Vagina (tissue), 2 donors: Measurements from ENCODE around the gene RASD1. TPM values are rescaled to one million over a fixed set of nuclear protein-coding genes. Genes with fewer than 3 reads are reported as not detected.

ENCODE experiments used
- DNase-seq, 2 donors: peaks; one replicate each; pipeline ENCODE4 v3.0.0-alpha.2; 2017; ENCODE audit errors: extremely low spot score in 2 of 2
- H3K27ac ChIP-seq: fragments of 200-600 bp; sonication (generic); one replicate; pipeline ENCODE4 v1.5.1; 2019
- H3K27me3 ChIP-seq: fragments of 200-600 bp; sonication (generic); one replicate; pipeline ENCODE4 v1.5.1; 2019
- H3K36me3 ChIP-seq, 2 donors: fragments of 200-600 bp; sonication (generic); one replicate each; pipeline ENCODE4 v1.5.1; 2017 to 2019
- H3K4me1 ChIP-seq: fragments of 200-600 bp; sonication (generic); one replicate; pipeline ENCODE4 v1.5.1; 2019
- H3K4me3 ChIP-seq, 2 donors: fragments of 200-600 bp; sonication (generic); 1 replicate in 1 of 2; 2 replicates in 1 of 2; pipeline ENCODE4 v1.5.1; 2016 to 2019
- H3K9me3 ChIP-seq: fragments of 200-600 bp; sonication (generic); one replicate; pipeline ENCODE4 v1.5.1; 2019
- CTCF ChIP-seq, 3 experiments: fragments of 450-650 bp in 2 of 3; fragments of 200-600 bp in 1 of 3; sonication (generic) in 1 of 3; IDR thresholded peaks; one replicate each; pipeline ENCODE4 v1.5.1; 2017 to 2019; ENCODE audit warnings: antibody characterized with exemption in 3 of 3, mild to moderate bottlenecking in 2 of 3, moderate library complexity in 2 of 3
- POLR2A ChIP-seq, 2 donors: fragments of 450-650 bp; IDR thresholded peaks; one replicate each; pipeline ENCODE4 v1.6.1; 2017; ENCODE audit warnings: antibody characterized with exemption in 2 of 2, mild to moderate bottlenecking in 2 of 2, moderate library complexity in 2 of 2
- POLR2AphosphoS5 ChIP-seq, 2 donors: sonication (generic); formaldehyde crosslinking; IDR thresholded peaks; one replicate each; pipeline ENCODE4 v1.9.0; 2017; ENCODE audit warnings: antibody characterized with exemption in 2 of 2, mild to moderate bottlenecking in 2 of 2, low read depth in 1 of 2; ENCODE audit not compliant: insufficient read depth in 1 of 2
- intact Hi-C: fragments of 100-400 bp; cut with DNase I; formaldehyde crosslinking; loops from one replicate; pipeline ENCODE4 v1.15.1; 2023
- total RNA-seq: library from RNA; depleted of rRNA; stranded (reverse); fragments of >200 nt; gene quantifications from one replicate; pipeline ENCODE4 v1.2.3, GENCODE V29; 2016

RASD1 gene
- total RNA-seq, 1 donor from 2014 or later, result 227 TPM

GRCh38 chr17:17511881-17512858, 16.0 kb upstream of the RASD1 start:
- no peaks in the 10 kb centered on the region for H3K9me3 ChIP-seq
- H3K4me1 ChIP-seq, result peaks cover 16% of the 10 kb centered on the region
- no peak for TF ChIP-seq POLR2A (IDR thresholded peaks at IDR 0.05)
- no peak for DNase-seq
- H3K27me3 ChIP-seq, result no peaks in the 10 kb centered on the region
- H3K36me3 ChIP-seq, result no peaks in the 10 kb centered on the region
- no peak overlapping the region for H3K27ac ChIP-seq
- intact Hi-C loops, result no loop called here
- no peak overlapping the region for H3K4me3 ChIP-seq

GRCh38 chr17:17511293-17511741, 15.1 kb upstream of the RASD1 start:
- no peaks in the 10 kb centered on the region for H3K27me3 ChIP-seq

GRCh38 chr17:17510456-17511292, 14.5 kb upstream of the RASD1 start:
- H3K27ac ChIP-seq, result no peak overlapping the region
- no peaks in the 10 kb centered on the region for H3K36me3 ChIP-seq
- no peaks in the 10 kb centered on the region for H3K9me3 ChIP-seq
- H3K4me1 ChIP-seq, result peaks cover 16% of the 10 kb centered on the region
- no peak for TF ChIP-seq CTCF (IDR thresholded peaks at IDR 0.05)
- no peak for TF ChIP-seq POLR2AphosphoS5 (IDR thresholded peaks at IDR 0.05; ENCODE audit: insufficient read depth in 1 of 2, low read depth in 1 of 2)
- TF ChIP-seq POLR2A (IDR thresholded peaks at IDR 0.05), result no peak
- DNase-seq, result no peak
- intact Hi-C loops, result no loop called here
- no peaks in the 10 kb centered on the region for H3K27me3 ChIP-seq
- no peak overlapping the region for H3K4me3 ChIP-seq

More at GRCh38 chr17:17511293-17511741, 15.1 kb upstream of the RASD1 start:
- Histone ChIP-seq H3K27ac (no peak overlapping the region), H3K4me3 (no peak overlapping the region), H3K4me1 (peaks cover 16% of the 10 kb centered on the region), H3K9me3 (no peaks in the 10 kb centered on the region), H3K36me3 (no peaks in the 10 kb centered on the region)
- DNase-seq, result no peak
- intact Hi-C loops, result no loop called here
- no peak for TF ChIP-seq CTCF (IDR thresholded peaks at IDR 0.05)
- no peak for TF ChIP-seq POLR2AphosphoS5 (IDR thresholded peaks at IDR 0.05; ENCODE audit: insufficient read depth in 1 of 2, low read depth in 1 of 2)
- no peak for TF ChIP-seq POLR2A (IDR thresholded peaks at IDR 0.05)

GRCh38 chr17:17509601-17510425, 13.6 kb upstream of the RASD1 start:
- no peak overlapping the region for H3K27ac ChIP-seq
- H3K4me1 ChIP-seq, result peaks cover 16% of the 10 kb centered on the region
- TF ChIP-seq CTCF (IDR thresholded peaks at IDR 0.05), result no peak
- TF ChIP-seq POLR2A (IDR thresholded peaks at IDR 0.05), result no peak
- no peaks in the 10 kb centered on the region for H3K27me3 ChIP-seq
- intact Hi-C loops, result loop anchor here (10.0 kb wide), 1 partner anchor 135 kb away; no protein-coding TSS in a partner anchor
- H3K9me3 ChIP-seq, result no peaks in the 10 kb centered on the region
- no peak overlapping the region for H3K4me3 ChIP-seq
- H3K36me3 ChIP-seq, result no peaks in the 10 kb centered on the region
- DNase-seq, result no peak
